Endothelial cell (in vitro differentiated cells): ENCODE measurements around the gene TAS2R41. TPM values are rescaled to one million over a fixed set of nuclear protein-coding genes. Genes with fewer than 3 reads are reported as not detected.

Source experiments
- DNase-seq: peaks from one replicate; pipeline ENCODE4 v3.0.0; 2021; ENCODE audit warnings: low spot score
- H3K27ac Mint-ChIP-seq: one replicate; pipeline ENCODE4 v1.8.0; 2021; ENCODE audit warnings: mixed read lengths, inconsistent platforms; ENCODE audit not compliant: unreplicated experiment
- H3K27me3 Mint-ChIP-seq: one replicate; pipeline ENCODE4 v1.8.0; 2021; ENCODE audit warnings: mild to moderate bottlenecking, moderate library complexity, mixed read lengths, inconsistent platforms; ENCODE audit not compliant: unreplicated experiment
- H3K36me3 Mint-ChIP-seq: one replicate; pipeline ENCODE4 v1.8.0; 2021; ENCODE audit warnings: mild to moderate bottlenecking, low read depth, mixed read lengths, inconsistent platforms; ENCODE audit not compliant: unreplicated experiment
- H3K4me1 Mint-ChIP-seq: one replicate; pipeline ENCODE4 v1.8.0; 2021; ENCODE audit warnings: mild to moderate bottlenecking, mixed read lengths, inconsistent platforms; ENCODE audit not compliant: unreplicated experiment
- H3K4me3 Mint-ChIP-seq: one replicate; pipeline ENCODE4 v1.8.0; 2021; ENCODE audit warnings: mild to moderate bottlenecking, mixed read lengths, inconsistent platforms; ENCODE audit not compliant: unreplicated experiment
- H3K9me3 Mint-ChIP-seq: one replicate; pipeline ENCODE4 v1.8.0; 2021; ENCODE audit warnings: mixed read lengths, inconsistent platforms; ENCODE audit not compliant: unreplicated experiment
- total RNA-seq: library from RNA; stranded (reverse); fragmentation: NEBNext Ultra II Directional; extraction: Animal tissue kit (Norgen Biotek cat#: 25700); gene quantifications from one replicate; pipeline ENCODE4 v1.2.1, GENCODE V29; 2021; ENCODE audit not compliant: unreplicated experiment
- TF ChIP-seq, protein P1 (sequence below): fragments of 200-600 bp; sonication (generic); IDR thresholded peaks from one replicate; pipeline ENCODE4 v1.5.0; 2021; ENCODE audit warnings: antibody characterized with exemption; ENCODE audit not compliant: unreplicated experiment

Gene TAS2R41
- total RNA-seq, 1 donor from 2014 or later: not detected

DNA sequence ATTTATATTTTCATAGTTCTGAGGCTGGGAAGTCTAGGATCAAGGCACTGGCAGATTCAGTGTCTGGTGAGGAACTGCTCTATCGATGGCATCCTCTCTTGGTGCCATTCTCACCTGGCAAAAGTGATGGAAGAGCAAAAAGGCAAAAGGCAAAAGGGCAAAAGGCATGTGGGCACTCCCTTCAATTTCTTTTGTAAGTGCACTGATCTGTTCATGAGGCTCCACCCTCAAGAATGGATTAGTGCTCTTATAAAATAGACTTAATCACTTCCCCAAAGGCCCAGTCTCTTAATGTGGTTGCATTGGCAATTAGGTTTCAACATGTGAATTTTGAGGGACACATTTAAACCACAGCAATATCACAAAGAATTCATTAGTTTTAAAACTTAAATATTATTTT, 18.3 kb upstream of the TAS2R41 start:
- no peaks in the 10 kb centered on the region for H3K4me1 Mint-ChIP-seq
- TF ChIP-seq, protein P1, sequence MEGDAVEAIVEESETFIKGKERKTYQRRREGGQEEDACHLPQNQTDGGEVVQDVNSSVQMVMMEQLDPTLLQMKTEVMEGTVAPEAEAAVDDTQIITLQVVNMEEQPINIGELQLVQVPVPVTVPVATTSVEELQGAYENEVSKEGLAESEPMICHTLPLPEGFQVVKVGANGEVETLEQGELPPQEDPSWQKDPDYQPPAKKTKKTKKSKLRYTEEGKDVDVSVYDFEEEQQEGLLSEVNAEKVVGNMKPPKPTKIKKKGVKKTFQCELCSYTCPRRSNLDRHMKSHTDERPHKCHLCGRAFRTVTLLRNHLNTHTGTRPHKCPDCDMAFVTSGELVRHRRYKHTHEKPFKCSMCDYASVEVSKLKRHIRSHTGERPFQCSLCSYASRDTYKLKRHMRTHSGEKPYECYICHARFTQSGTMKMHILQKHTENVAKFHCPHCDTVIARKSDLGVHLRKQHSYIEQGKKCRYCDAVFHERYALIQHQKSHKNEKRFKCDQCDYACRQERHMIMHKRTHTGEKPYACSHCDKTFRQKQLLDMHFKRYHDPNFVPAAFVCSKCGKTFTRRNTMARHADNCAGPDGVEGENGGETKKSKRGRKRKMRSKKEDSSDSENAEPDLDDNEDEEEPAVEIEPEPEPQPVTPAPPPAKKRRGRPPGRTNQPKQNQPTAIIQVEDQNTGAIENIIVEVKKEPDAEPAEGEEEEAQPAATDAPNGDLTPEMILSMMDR: no peak
- no peaks in the 10 kb centered on the region for H3K27me3 Mint-ChIP-seq
- H3K9me3 Mint-ChIP-seq: no peaks in the 10 kb centered on the region
- no peak for DNase-seq
- H3K4me3 Mint-ChIP-seq: no peak overlapping the region
- H3K27ac Mint-ChIP-seq: no peak overlapping the region
- no peaks in the 10 kb centered on the region for H3K36me3 Mint-ChIP-seq

GRCh38 chr7:143460271-143460979, 17.2 kb upstream of the TAS2R41 start:
- no peaks in the 10 kb centered on the region for H3K36me3 Mint-ChIP-seq
- no peaks in the 10 kb centered on the region for H3K27me3 Mint-ChIP-seq
- no peaks in the 10 kb centered on the region for H3K9me3 Mint-ChIP-seq
- H3K4me3 Mint-ChIP-seq: no peak overlapping the region
- TF ChIP-seq, protein P1: no peak
- H3K27ac Mint-ChIP-seq: no peak overlapping the region
- no peaks in the 10 kb centered on the region for H3K4me1 Mint-ChIP-seq
- DNase-seq: no peak

DNA sequence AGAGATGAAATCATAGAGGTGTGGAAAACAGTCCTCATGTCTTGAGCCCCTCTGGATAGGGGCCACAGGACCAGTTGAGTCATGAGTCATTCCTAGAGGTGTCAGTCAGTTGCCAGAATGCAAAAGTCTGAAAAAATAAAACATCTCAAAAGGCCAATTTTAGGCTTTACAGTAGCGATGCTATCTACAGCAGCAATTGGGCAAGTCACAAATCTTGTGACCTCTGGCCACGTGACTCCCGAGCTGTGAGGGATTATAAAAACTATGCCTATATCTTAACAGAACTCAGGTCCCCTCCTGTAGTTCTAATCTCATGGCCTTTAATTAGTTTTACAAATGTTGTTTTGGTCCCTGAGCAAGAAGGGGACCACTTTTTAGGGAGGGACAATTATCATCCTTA, 15.6 kb upstream of the TAS2R41 start:
- Mint-ChIP-seq H3K9me3 (no peaks in the 10 kb centered on the region), H3K27ac (no peak overlapping the region), H3K27me3 (no peaks in the 10 kb centered on the region), H3K4me3 (no peak overlapping the region), H3K36me3 (no peaks in the 10 kb centered on the region), H3K4me1 (no peaks in the 10 kb centered on the region)
- DNase-seq: no peak
- TF ChIP-seq, protein P1: no peak

- Mint-ChIP-seq H3K4me1 (no peaks in the 10 kb centered on the region), H3K36me3 (no peaks in the 10 kb centered on the region), H3K27ac (no peak overlapping the region), H3K9me3 (no peaks in the 10 kb centered on the region), H3K4me3 (no peak overlapping the region), H3K27me3 (no peaks in the 10 kb centered on the region)
- TF ChIP-seq, protein P1: no peak
- no peak for DNase-seq
These were observed 14.1 kb upstream of the TAS2R41 start for GRCh38 chr7:143463556-143463955.

DNA sequence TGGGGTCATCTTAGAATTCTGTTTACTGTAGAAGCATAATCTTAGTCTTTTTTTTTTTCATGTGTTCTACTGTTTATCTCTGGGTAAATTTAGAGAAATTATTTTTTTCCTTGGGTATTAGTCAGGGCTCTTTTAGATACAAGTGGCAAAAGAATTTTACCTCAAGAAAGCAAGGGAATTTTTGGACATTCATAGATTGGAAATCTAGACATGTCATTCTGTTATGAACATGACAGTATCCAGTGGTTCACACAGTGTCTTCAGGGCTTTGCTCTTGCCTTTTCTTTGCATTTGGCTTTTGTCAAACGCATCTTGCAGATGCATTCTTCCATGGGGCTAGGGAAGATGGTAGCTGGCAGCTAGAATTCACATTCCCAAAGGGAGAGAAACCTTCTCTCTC, 13.7 kb upstream of the TAS2R41 start:
- H3K27ac Mint-ChIP-seq: no peak overlapping the region
- no peaks in the 10 kb centered on the region for H3K9me3 Mint-ChIP-seq
- DNase-seq: no peak
- no peaks in the 10 kb centered on the region for H3K4me1 Mint-ChIP-seq
- H3K27me3 Mint-ChIP-seq: no peaks in the 10 kb centered on the region
- H3K36me3 Mint-ChIP-seq: no peaks in the 10 kb centered on the region
- TF ChIP-seq, protein P1: no peak
- H3K4me3 Mint-ChIP-seq: no peak overlapping the region
